GM19099 (cell line): ENCODE results near the gene FAM131B.

Source experiments
- POLR2A ChIP-seq: IDR thresholded peaks from 3 replicates; pipeline ENCODE4 v1.6.1; 2011; ENCODE audit warnings: low read depth; ENCODE audit not compliant: insufficient read length; ENCODE audit errors: extremely low read depth

The FAM131B gene

DNA sequence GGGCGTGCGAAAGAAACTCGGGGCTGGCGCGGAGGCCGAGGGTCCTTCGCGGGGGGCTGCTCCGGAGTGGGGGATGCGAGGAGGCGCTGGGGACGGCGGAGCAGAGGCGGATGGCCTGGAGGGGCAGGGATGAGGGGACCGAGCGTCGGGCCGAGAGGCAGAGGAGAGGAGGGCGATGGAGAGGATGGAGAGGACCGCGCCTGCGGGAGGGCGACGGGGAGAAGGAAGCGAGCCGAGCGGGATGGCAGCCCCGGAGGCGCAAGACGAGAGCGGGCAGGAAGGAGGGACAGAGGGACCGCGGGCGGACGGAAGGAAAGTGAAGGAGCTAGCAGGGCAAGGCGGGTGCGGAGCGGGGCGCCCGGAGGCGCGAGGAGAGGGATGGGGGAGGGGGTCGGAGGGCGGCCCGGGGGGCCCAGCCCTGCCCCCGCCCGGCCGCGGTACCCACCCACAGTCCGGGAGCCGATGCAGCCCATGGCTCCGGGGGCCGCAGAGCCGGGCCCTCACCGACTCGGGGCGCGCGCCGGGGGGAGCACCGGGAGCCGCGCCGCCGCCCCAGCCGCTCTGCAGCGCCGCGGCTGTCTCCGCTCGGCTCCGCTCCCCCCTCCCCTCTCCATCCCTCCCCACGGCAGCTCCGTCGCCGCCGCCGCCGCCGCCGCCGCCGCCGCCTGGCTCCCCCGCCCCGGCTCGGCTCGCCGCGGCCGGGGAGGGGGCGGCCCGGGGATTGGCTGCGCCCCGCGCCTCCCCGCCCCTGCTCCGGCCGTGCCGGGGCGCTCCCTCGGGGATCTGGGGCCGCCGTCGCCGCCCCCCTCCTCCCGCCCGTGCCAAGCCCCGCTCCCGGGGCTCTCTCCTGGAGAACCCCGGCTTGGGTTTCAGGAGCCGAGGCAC lies at the start of gene FAM131B:
FAM131B (minus strand) TSS at position 583 of the 885 bp plus-strand sequence; CDS start at position 473, 110 bp downstream.
- TF ChIP-seq POLR2A: no peak

DNA sequence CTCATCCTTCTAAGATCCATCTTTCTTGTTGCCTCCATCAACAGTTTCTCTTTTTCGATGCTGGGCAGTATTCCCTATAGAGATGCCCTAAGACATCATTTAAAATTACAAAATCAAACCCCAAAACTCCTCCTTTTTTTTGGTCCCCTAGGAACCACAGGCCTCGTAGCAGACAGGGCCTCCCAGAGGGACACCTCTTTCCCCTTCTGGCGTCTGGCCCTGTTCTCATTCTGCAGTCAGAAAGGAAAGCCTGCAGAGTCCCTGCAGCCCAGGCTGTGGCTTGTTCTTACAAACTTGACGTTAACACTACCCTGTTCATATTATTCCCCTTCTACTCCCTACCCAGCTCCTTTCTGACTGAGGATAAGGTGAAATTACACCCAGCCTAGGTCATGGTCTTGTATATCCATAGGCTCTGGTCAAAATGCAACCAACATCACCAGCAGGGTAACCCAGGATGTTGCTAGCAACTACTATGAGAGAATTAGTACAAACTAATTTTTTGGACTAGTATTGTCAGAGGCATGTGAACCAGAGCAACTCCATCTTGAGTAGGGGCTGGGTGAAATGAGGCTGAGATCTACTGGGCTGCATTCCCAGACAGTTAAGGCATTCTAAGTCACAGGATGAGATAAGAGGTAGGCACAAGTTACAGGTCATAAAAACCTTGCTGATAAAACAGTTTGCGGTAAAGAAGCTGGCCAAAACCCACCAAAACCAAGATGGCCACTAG lies 49.6 kb upstream of the FAM131B start:
- no peak for TF ChIP-seq POLR2A

DNA sequence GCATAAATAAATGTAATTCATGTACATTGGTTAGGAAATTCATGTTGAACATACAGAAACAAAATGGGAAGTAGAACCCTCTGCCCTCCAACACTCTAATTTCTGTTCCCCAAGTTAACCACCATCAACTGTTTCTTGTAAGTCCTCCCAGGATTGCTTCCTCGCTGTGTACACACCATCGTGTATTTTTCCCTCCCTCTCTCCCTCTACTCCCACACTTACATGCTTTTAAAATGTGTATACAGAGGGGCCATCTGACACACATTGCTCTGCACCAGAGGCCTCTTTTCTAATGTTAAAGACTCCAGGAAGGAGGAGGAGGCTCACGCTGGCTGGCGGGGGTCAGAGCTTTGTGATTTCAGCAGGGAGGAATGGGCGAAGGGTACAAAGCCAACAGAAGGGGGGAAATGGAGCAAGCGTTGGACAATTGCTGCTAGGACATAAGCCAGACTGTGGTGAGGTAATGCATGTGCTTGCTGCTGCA lies 48.0 kb upstream of the FAM131B start:
- TF ChIP-seq POLR2A: no peak

DNA sequence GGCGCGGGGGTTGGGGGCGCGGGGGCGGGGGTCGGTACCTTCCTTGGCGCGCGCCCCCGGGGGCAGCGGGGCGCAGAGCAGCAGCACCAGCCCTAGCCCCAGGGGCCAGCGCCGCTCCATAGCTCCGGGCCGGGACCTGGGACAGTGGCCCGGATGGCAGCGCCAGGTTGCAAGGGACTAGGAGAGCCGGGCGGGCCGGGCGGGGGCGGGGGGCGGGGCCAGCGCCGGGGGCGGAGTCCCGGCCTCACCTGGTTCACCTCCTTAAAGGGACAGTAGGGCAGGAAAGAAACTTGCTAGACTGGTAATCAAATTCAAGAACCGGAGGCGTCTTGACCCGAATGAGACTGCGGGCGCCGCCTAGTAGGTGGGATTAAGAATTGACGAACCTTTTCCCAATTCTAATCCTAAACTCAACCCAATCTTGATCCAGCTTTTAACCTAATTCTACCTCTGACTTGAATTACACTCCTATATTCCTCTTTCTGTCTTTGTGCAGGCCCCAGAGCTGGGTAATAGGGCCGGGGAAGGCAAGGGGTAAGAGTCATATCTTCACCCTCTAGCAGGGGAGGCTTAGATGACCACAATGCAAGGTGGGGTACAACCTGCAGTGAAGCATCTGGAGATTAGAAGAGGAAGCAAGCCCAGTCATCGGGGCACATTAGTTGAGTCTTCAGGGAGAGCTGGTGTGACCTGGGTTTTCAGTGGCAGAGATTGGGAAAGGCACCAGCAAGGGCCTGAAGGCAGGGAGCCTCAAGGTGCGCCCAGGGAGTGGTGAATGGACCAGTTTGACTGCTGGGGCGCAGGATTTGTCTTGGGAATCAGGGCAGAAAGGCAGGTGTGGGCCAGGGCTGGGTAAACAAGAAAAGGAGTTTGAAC lies 46.4 kb upstream of the FAM131B start, which contains the start of gene EPHA1:
EPHA1 (minus strand) TSS at position 171 of the 876 bp plus-strand sequence; CDS start at position 120, 51 bp downstream.
- TF ChIP-seq POLR2A: no peak

DNA sequence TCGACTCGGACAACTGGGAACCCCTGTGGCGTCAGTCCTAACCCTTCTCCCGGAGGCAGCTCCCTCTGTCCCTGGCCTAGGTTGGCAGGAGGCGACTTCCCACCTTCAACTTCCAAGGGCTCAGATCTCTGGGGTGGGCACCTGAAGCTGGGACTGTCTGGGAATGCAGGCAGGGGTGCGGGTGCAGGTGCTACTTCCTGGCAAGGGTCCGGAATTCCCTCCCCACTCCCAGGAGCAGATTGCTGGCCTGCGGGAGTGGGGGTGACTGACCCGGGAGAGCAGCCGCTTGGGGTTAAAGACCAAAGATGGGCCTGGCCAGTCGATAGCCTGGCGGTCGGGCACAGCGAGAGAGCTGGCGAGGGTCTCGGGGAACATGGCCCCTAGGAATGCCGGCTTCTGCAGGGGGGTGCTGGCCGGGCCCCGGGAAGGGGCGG lies 45.8 kb upstream of the FAM131B start:
- no peak for TF ChIP-seq POLR2A

DNA sequence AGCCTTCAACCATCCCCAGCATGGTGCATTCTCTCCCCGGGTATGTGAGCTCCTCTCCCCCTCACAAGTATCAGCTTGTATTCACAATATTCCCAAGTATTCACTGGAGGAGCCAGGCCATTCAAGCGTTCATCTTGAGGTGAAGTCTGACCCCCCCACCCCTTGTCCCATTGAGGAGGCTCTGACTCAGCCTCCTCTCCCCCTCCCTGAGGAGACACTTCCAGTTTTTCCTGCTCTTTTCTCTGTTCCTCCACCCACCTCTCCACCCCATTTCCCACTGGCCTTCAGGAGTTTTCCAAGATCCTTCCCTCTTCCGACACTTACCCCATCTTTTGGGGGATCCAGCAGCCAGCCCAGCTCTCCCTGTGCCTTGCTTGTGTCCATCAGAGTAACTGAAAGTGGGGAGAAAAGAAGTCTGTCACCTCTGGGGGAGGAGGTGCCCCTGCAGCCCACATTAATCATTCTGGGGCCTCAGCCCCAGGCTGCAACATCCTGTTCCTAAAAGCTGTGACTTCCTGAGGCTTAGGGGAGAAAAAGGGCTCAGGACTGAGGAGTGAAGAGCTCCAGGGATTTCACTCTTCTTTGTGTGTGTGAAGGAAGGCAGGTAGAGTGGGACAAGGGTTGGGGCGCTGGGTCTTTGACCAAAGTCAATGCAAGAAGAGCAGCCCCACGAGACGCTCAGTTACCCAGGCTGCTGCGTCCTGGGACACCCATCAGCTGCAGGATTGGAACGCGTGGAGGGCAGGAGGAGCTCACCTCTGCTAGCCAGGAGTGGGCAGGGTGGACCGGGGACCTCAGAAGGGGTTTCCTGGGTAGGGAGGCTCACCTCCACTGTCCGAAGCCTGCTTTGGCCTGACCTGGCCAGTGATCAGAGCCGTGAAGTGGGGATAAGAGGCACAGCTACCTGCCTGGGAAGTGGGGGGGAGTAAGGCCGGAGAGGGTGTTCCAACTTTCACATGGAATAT lies 45.1 kb upstream of the FAM131B start:
- TF ChIP-seq POLR2A: no peak

DNA sequence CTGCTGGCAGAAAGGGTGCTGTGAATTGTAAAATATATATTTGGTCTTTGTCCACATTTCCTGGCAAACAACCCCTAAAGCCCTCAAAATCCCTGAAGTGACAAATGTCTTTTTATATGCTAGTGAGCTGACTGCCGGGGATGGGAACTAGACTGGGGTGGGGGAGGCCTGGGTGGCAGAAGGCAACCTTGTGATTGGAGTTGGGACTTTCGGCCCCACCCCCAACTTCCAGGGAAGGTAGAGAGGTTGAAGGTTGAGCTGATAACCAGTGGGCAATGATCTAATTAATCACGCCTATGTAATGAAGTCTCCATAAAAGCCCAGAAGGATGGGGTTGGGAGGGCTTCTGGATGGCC lies 43.5 kb upstream of the FAM131B start:
- TF ChIP-seq POLR2A: no peak

DNA sequence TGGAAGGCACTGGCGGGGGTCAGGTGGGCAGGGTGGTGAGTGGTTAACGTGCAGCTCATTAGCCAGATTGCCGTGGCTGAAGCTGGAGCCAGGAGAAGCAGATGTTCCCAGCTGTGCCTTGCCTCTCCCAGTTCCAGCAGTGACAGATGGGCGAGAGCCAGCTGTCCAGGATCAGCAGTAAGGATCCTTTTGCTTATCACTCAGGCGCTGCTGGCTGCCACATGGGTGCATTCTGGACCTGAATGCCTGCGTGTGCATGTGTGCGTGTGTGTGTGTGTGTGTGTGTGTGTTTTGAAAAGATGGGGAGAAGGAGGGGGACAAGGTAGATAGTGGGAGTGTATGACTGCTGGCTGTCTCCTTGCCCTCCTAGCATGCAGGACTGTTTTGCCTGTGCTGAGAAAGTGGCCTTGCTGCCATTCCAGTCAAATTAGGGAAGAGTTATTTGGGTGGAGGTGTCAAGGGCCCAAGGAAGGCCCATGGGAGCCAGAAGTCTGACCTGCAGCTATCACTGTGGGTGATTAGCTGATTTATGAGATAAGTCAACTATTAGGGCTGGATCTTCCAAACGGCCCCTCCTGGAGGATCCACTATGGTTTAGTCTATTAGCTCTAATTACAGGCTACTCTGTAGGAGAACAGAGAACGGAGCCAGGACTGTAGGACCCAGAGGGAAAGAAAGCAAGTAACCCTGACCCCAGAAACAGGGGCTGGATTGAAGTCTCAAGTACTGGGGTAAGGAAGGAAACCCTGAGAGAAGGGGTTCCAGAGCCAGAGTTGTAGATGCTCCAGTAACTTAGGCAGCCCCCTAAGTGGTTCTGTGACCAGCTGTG lies 42.9 kb upstream of the FAM131B start:
- TF ChIP-seq POLR2A: no peak

DNA sequence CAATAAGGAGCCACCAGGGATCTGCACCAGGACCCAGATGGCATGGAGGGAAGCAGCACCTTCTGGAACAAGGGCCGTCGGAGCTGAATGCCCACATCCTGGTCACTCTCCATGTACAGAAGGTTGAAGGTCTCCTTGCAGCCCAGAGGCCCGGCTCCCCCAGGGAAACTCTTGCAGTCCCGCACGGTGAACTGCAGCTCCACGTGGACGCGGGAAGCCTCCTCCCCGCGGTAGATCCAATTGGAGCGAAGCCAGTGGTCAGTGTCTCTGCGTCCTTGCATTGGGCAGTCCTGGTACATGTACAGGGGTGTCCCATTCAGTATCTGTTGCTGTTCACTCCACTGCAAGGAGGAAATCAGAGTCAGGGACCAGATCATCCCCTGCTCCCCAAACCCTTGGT lies 38.8 kb upstream of the FAM131B start:
- TF ChIP-seq POLR2A: no peak

DNA sequence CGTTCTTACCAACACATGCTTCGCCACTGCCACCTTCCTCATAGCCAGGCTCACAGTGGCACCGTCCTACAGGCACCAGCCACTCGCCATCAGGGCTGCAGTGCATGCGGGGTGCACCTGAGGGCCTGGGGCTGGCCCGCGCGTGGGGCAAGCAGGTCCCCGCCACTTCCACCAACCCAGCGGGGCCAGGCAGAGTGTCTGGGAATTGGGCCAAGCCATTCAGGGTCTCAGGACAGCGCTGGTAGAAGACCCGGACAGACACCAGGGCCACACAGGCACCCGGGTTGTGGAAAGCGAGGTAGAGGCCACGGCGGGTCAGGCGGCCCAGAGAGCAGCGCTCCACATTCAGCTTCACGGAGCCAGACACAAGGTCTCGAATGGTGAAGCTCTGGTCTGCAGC lies 37.1 kb upstream of the FAM131B start:
- no peak for TF ChIP-seq POLR2A

DNA sequence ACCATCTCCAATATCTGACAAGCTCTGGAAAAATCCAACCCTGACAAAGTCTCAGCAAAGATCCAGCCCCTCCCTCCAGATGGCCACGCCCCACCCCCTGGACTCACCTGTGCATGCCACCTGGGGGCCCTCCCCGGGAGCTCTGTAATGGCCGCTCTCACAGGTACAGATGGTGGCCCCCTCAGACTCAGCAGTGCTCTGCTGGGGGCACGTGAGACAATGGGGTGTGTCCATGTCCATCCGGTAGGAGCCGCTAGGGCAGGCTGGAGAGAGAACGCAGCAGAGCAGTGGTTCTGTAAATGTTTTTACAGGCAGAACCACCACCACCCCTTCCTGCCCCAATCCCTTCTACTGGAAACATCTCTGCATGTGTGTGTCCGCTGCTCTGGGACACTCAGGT lies 36.6 kb upstream of the FAM131B start:
- no peak for TF ChIP-seq POLR2A

DNA sequence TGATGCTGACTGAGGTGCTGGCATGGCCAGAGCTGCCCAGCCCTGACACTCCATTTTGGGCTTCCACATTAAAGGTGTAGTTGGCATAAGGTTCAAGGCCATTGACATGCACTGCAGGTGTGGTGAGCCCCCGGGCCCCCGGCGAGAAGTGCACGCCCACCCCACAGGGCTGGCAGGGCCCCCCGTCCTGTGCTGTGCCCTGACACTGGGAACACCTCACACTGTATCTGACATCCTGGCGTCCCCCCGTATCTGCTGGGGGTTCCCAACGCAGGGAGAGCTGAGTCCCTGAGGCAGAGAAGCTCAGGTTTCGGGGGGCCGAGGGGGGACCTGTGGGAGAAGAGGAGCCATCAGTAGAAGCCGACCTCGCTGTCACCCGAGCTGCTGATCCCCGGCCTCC lies 36.1 kb upstream of the FAM131B start:
- TF ChIP-seq POLR2A: no peak
